Measurements from ENCODE around the gene PRKCA. TPM values are rescaled to one million over a fixed set of nuclear protein-coding genes. Genes with fewer than 3 reads are reported as not detected.
"Not testable (repeated sequence)": the region's sequence is repeated elsewhere in the genome, so short reads cannot be mapped to it uniquely, and the experiment has no call there.

The PRKCA gene
- total RNA-seq, 1 donor from 2014 or later = 4.7 TPM

DNA sequence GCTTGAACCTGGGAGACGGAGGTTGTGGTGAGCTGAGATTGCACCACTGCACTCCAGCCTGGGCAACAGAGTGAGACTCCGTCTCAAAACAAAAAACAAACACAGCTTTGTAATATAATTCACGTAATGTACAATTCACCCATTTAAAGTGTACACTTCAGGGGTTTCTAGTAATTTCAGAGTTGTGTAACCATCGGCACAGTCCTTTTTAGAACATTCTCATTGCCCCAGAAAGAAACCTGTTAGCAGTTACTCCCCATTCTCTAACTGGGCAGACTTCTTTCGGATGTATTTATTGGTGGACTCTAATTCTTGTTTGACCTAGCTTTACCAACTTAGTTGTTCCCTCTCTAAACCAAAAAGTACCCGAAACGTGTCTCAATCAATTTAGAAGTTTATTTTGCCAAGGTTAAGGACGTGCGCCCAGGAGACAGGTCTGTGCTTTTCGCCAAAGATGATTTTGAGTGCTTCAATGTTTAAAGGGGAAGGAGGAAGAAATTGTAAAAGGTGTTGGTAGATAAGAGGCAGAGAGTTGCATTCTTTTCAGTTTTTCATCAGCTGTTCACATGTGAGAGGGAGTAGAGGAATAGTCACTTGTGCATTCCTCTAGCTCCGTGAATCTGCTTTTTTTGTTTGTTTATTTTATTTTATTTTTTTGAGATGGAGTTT, 175.3 kb downstream of the PRKCA start:
- H3K27me3 ChIP-seq (ENCODE audit: control insufficient read depth, insufficient read depth, low read length) = no peaks in the 10 kb centered on the region
- H3K4me3 ChIP-seq (ENCODE audit: low read depth, low read length) = no peak overlapping the region
- DNase-seq (ENCODE audit: low read depth) = no peak
- TF ChIP-seq, protein P1, sequence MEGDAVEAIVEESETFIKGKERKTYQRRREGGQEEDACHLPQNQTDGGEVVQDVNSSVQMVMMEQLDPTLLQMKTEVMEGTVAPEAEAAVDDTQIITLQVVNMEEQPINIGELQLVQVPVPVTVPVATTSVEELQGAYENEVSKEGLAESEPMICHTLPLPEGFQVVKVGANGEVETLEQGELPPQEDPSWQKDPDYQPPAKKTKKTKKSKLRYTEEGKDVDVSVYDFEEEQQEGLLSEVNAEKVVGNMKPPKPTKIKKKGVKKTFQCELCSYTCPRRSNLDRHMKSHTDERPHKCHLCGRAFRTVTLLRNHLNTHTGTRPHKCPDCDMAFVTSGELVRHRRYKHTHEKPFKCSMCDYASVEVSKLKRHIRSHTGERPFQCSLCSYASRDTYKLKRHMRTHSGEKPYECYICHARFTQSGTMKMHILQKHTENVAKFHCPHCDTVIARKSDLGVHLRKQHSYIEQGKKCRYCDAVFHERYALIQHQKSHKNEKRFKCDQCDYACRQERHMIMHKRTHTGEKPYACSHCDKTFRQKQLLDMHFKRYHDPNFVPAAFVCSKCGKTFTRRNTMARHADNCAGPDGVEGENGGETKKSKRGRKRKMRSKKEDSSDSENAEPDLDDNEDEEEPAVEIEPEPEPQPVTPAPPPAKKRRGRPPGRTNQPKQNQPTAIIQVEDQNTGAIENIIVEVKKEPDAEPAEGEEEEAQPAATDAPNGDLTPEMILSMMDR (IDR thresholded peaks at IDR 0.05; ENCODE audit: insufficient read depth, low read length, severe bottlenecking) = no peak
- no peaks in the 10 kb centered on the region for H3K36me3 ChIP-seq (ENCODE audit: control insufficient read depth, insufficient read depth, low read length)
- no peak for FAIRE-seq

DNA sequence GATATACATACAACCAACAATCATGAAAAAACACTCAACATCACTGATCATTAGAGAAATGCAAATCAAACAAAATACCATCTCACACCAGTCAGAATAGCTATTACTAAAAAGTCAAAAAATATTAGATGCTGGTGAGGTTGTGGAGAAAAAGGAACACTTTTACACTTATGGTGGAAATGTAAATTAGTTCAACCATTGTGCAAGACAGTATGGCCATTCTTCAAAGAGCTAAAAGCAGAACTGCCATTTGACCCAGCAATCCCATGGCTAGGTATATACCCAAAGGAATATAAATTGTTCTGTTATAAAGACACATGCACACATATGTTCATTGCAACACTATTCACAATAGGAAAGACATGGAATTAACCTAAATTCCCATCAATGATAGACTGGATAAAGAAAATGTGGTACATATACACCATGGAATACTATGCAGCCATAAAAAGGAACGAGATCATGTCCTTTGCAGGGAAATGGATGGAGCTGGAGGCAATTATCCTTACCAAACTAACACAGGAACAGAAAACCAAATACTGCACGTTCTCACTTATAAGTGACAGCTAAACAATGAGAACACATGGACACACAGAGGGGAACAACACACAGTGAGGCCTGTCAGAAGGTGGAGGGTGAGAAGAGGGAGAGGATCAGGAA, 176.9 kb downstream of the PRKCA start:
- not testable (repeated sequence) for H3K4me3 ChIP-seq (ENCODE audit: low read depth, low read length); H3K27me3 ChIP-seq (ENCODE audit: control insufficient read depth, insufficient read depth, low read length); DNase-seq (ENCODE audit: low read depth); FAIRE-seq; H3K36me3 ChIP-seq (ENCODE audit: control insufficient read depth, insufficient read depth, low read length)

DNA sequence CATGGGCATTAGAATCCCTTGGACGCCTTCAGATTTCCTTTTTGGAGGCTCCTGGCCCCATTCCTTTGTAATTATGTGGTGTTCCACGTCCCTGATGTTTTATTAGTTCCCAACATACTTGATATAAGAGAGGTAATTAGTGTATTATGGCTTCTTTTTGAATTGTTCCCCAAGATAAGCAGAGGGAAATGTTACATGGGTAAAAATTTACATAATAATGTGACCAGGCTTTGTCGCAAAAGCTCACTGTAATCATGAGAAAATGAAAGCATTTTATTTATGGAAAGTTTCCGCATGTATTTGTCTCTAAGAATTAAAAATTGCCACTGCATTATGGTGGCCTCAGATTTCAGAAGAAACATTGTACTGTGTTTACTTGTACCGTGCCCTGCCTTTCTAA, 177.8 kb downstream of the PRKCA start:
- TF ChIP-seq, protein P1 (IDR thresholded peaks at IDR 0.05; ENCODE audit: insufficient read depth, low read length, severe bottlenecking) = no peak
- Histone ChIP-seq H3K27me3 (ENCODE audit: control insufficient read depth, insufficient read depth, low read length) (no peaks in the 10 kb centered on the region), H3K36me3 (ENCODE audit: control insufficient read depth, insufficient read depth, low read length) (no peaks in the 10 kb centered on the region), H3K4me3 (ENCODE audit: low read depth, low read length) (no peak overlapping the region)
- no peak for FAIRE-seq
- no peak for DNase-seq (ENCODE audit: low read depth)

DNA sequence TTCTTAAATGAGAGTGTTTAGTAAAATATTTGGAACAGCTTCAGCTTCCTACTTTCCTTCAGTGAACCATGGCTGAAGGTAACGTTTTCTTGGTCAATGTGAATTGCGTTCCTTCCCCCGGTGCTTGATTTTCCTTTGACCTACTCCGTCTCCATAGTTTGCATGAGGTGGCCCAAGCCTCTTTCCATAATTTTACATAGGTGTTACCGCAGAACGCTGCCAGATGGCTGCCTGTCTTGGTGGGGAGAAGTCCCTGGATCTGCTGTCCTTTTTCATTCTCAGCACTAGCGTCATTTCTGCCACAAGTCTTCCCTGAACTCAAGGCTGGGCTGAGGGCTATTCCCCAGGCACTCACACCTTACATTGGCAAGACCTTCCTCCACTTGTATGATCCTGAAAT, 178.4 kb downstream of the PRKCA start:
- no peak for FAIRE-seq
- no peak overlapping the region for H3K4me3 ChIP-seq (ENCODE audit: low read depth, low read length)
- no peaks in the 10 kb centered on the region for H3K36me3 ChIP-seq (ENCODE audit: control insufficient read depth, insufficient read depth, low read length)
- TF ChIP-seq, protein P1 (IDR thresholded peaks at IDR 0.05; ENCODE audit: insufficient read depth, low read length, severe bottlenecking) = no peak
- DNase-seq (ENCODE audit: low read depth) = no peak
- no peaks in the 10 kb centered on the region for H3K27me3 ChIP-seq (ENCODE audit: control insufficient read depth, insufficient read depth, low read length)

DNA sequence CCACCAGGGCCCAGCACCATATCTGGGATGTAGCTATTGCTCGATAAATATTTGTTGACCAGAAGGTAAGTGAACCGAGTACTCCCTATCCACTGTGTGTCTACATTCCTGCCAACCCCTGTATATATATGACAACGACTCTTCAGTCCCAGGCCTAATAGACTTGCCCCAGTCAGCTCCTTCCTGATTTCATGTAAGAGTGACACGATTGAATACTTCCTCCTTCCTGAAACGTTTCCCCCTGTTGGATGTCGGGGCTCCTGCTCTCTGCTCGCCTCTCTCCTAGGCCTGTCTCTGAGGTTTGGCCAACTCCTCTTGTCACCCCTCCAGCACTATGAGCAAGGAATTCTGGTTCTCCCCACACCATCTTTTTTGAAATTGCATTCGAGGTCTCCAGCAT, 178.9 kb downstream of the PRKCA start:
- H3K4me3 ChIP-seq (ENCODE audit: low read depth, low read length) = no peak overlapping the region
- no peak for FAIRE-seq

DNA sequence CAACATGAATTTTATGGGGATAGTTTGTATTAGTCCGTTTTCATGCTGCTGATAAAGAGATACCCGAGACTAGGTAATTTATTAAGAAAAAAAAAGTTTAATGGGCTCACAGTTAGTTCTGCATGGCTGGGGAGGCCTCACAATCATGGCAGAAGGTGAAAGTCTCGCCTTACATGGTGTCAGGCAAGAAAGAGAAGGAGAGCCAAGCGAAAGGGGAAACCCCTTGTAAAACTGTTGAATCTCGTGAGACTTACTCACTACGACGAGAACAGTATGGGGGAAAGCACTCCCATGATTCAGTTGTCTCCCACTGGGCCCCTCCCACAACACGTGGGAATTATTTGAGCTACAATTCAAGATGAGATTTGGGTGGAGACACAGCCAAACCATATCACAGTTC, 181.5 kb downstream of the PRKCA start:
- Histone ChIP-seq H3K4me3 (ENCODE audit: low read depth, low read length) (no peak overlapping the region), H3K36me3 (ENCODE audit: control insufficient read depth, insufficient read depth, low read length) (no peaks in the 10 kb centered on the region), H3K27me3 (ENCODE audit: control insufficient read depth, insufficient read depth, low read length) (no peaks in the 10 kb centered on the region)
- DNase-seq (ENCODE audit: low read depth) = no peak
- FAIRE-seq = no peak
- TF ChIP-seq, protein P1 (IDR thresholded peaks at IDR 0.05; ENCODE audit: insufficient read depth, low read length, severe bottlenecking) = no peak

More for the DNA sequence above, 178.9 kb downstream of the PRKCA start:
- Histone ChIP-seq H3K27me3 (ENCODE audit: control insufficient read depth, insufficient read depth, low read length) (no peaks in the 10 kb centered on the region), H3K36me3 (ENCODE audit: control insufficient read depth, insufficient read depth, low read length) (no peaks in the 10 kb centered on the region)
- TF ChIP-seq, protein P1 (IDR thresholded peaks at IDR 0.05; ENCODE audit: insufficient read depth, low read length, severe bottlenecking) = no peak
- DNase-seq (ENCODE audit: low read depth) = no peak
